ENCODE measurements around the gene POLR1G.

Gene POLR1G, protein sequence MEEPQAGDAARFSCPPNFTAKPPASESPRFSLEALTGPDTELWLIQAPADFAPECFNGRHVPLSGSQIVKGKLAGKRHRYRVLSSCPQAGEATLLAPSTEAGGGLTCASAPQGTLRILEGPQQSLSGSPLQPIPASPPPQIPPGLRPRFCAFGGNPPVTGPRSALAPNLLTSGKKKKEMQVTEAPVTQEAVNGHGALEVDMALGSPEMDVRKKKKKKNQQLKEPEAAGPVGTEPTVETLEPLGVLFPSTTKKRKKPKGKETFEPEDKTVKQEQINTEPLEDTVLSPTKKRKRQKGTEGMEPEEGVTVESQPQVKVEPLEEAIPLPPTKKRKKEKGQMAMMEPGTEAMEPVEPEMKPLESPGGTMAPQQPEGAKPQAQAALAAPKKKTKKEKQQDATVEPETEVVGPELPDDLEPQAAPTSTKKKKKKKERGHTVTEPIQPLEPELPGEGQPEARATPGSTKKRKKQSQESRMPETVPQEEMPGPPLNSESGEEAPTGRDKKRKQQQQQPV

DNA sequence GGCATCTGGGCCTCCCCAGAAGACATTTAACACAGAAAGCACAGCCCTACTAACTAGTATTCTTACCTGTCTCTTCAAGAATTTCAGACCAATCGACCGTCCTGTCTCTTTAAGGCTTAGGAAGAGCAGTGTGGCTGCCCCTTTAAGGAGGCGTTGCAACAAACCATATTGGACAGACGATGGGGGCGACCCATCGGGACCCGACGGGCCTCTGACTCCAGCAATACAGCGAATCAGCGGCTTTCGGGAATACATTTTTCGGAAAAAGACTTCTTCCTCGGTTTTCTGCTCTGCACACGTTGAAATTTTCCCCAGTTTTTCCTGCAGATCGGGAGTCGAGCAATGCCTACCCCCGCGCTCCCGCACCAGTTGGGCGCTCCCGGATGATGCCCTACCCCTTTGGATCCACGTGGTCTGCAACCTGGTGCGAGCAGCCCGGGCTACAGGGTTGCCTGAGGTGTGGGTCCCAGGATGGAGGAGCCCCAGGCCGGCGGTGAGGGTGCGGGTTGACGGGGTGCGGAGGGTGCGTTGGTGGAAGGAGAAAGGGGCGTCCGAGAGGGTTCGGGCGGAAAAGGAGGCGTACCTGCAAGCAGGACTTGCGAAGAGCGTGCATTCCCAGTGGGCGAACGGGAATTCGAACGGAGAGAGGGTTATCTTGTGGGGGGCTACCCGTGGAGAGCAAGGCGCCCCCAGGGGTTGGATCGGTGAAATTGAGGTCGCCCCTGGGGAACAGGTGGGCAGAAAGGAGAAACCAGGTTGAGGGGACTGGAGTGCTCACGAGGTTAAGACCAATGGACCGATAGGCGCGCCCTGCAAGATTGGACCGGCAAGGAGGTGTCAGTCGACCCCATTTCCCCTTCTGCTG is at the start of gene POLR1G:
Gene POLR1G, plus strand, starts transcription at position 419 of the 865 bp plus-strand sequence. Its CDS starts 53 bp downstream, at position 472.
- DNase-seq = peak; percentile 86

DNA sequence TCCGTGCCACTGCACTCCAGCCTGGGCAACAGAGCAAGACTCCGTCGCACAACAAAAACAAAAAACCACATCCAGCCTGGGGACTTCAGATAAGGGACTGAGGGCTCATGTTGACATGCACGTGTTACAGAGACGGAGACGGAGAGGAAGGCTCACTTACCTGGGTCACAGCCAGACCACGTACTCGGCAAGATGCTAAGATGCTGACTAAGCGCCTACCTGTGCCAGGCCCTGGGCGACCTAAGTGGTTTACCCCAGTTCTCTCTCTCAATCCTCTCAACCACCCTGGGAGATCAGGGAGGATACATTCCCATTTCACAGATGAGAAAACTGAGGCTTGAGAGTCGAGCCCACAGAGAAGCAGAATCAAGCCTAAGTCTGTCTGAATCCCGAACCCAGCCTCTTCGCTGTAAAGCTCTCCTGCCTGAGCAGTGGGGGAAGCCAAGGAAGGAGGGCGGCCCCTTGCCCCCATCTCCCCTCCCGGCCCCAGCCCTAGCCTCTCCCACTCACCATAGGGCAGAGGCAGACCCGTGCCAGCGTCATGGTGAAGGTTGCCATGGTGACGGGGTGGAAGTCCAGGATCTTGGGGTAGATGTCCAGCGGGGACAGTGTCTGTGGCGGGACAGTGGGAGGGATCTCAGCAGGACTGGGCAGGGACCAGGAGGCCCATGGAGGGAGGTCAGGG is 49.5 kb upstream of the POLR1G start:
- no peak for DNase-seq

- DNase-seq = no peak
Measured at GRCh38 chr19:45357445-45357783, 49.0 kb upstream of the POLR1G start.

GRCh38 chr19:45358213-45358792 is 48.1 kb upstream of the POLR1G start:
- DNase-seq = no peak

- no peak for DNase-seq
Measured at GRCh38 chr19:45361608-45362007, 44.8 kb upstream of the POLR1G start.

- DNase-seq = no peak
Measured at GRCh38 chr19:45362291-45362690, 44.2 kb upstream of the POLR1G start.

DNA sequence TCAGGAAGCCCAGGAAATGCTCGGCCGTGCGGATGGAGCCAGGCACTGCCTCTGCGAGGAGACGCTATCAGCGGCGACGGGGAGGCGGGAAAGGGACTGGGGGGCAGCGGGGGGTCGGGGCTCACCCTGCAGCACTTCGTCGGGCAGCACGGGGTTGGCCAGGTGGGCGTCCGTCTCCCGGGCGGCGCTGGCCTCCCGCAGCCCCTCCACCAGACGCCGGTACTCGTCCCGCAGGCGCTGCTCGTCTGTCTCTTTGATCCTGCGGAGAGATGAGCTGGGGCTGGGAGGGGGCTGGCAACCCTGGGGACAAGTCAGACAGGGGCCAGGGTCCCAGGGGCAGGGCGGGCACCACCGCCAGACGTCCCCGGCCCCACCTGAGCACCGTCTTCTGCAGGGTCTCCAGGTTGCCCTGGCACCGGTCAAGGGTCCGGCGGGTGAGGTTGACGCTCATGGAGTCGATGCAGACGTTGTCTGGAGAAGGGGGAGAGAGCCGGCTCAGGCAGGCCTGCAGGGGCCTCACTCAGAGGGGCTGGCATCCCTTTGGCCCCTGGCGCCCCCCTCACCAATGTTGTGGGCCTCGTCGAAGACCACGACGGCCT is 42.5 kb upstream of the POLR1G start:
- DNase-seq = no peak

GRCh38 chr19:45364696-45365095 is 41.7 kb upstream of the POLR1G start:
- no peak for DNase-seq

- DNase-seq = no peak
Measured at GRCh38 chr19:45368127-45368526, 38.3 kb upstream of the POLR1G start.

GRCh38 chr19:45368737-45369340 is 37.6 kb upstream of the POLR1G start:
- no peak for DNase-seq

- DNase-seq = peak; percentile 100
Measured at GRCh38 chr19:45370410-45371204, 35.8 kb upstream of the POLR1G start, which contains the start of gene ERCC2. TSS of gene ERCC2 (minus strand) at chr19:45370573. CDS start at chr19:45370540, 33 bp downstream.

DNA sequence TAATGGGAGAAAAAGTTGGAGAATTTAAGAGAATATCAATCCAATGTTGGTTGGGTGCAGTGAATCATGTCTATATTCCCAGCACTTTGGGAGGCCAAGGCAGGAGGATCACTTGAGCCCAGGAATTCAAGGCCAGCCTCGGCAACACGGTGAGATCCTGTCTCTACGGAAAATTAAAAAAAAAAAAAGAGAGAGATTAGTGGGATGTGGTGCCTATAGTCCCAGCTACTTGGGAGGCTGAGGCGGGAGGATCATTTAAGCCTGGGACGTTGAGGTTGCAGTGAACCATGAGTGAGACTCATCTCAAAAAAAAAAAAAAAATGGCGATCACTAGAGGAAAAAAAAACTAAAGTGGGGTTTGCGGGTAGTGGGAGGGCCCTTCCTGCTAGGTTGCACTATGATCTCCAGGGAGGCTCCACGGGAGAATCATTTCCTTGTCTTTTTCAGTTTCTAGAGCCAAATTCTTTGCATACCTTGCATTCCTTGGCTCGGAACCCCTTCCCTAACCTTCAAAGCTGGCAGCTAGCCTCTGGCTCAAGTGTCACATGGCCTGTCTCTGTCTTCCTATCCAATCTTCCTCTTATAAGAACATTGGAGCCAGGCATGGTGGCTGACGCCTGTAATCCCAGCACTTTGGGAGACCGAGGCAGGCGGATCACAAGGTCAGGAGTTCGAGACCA is 30.3 kb upstream of the POLR1G start:
- DNase-seq = no peak

DNA sequence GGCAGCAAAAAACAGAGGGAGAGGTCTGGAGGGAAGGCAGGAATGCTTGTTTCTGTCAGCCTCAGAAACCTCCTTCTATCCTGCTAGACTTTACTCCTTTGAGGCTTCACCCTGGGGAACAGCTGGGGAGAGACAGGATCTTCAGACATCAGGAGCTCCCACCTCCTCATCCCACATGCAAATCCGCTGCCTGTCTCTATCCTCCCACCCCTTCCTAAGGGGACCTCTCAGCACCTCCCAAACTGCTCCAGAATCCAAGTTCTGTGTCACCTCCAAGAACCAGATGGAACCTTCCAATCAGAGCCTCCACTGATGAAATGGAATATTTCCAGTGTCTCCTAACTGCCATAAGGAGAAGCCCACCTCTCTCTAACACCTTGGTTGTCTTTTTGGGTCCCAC is 26.3 kb upstream of the POLR1G start:
- no peak for DNase-seq

DNA sequence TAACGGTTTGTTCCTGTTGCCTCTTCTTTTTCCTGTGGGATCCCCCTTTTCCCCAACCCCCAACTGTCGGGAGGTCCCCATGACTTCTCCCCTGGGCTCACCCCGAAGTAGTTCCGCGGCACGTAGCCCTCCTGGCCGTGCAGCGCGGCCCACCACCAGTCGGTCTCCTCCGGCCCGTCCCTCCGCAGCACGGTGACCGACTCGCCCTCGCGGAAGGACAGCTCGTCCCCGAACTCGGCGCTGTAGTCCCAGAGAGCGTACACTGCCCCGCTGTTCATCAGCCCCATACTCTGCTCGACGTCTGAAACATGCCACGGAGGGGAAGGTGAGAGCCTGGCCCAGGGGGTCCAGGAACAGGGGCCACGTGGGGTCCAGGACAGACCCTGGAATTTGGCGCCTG is 24.0 kb upstream of the POLR1G start:
- no peak for DNase-seq

DNA sequence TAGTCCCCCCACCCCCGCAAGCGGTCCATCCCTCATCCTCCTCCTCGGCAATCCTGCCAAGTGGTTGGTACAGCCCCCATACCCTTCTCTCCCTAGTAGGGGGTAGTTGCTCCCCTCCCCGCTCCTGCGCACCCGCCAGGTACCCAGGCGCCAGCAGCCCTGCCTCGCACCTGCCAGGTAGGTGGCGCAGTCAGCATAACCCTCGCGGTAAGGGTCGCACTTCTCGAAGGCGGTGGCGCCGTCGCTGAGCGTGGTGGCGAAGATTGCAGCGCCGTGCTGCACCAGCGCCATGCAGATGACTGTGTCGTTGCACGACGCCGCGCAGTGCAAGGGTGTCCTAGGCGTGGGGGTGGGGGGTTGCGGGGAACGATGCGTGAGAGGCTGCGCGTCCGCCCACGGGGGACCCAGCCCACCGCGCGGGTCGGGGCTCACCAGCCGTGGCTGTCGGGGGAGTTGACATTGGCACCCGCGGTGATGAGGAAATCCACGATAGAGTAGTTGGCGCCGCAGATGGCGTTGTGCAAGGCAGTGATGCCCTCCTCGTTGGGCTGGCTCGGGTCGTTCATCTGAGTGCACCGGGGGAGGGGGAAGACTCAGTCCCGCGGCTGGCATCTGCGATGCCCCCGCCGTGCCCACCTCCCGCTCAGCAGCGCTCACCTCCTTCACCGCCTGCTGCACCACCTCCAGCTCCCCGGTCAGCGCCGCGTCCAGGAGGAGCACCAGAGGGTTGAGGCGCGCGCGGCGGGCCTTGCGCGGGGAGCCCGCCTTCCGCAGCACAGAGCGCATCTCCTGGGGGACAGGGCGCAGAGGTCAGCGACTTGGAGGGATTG is 20.8 kb upstream of the POLR1G start:
- no peak for DNase-seq

DNA sequence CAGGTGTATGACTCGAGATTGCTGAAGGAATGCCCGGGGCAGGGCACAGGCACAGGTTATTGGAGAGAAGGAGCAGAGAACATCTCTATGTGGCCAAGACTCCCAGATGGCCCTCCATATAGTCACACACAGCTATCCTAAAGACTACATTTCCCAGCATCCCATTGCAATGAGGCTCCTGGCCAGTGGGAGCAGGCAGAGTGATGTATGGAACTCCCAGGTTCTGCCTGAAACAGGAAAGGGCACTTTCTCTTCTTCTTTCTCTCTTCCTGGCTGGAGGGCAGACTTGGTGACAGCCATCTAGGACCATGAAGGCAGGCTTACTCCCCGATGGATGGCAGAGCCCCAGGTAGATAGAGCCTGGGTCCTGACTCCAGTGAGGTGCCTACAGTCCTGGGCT is 15.1 kb upstream of the POLR1G start:
- no peak for DNase-seq

GRCh38 chr19:45391871-45392665 is 14.4 kb upstream of the POLR1G start:
- no peak for DNase-seq

- DNase-seq = no peak
Measured at GRCh38 chr19:45395821-45396617, 10.4 kb upstream of the POLR1G start.

Measured in activated CD4-positive, alpha-beta T cell treated with anti-CD3 and anti-CD28 coated beads, Interleukin-2, amount 50 U/mL, for 16 hours (primary cell).